Measurements from ENCODE around the gene DDX23.

DNA sequence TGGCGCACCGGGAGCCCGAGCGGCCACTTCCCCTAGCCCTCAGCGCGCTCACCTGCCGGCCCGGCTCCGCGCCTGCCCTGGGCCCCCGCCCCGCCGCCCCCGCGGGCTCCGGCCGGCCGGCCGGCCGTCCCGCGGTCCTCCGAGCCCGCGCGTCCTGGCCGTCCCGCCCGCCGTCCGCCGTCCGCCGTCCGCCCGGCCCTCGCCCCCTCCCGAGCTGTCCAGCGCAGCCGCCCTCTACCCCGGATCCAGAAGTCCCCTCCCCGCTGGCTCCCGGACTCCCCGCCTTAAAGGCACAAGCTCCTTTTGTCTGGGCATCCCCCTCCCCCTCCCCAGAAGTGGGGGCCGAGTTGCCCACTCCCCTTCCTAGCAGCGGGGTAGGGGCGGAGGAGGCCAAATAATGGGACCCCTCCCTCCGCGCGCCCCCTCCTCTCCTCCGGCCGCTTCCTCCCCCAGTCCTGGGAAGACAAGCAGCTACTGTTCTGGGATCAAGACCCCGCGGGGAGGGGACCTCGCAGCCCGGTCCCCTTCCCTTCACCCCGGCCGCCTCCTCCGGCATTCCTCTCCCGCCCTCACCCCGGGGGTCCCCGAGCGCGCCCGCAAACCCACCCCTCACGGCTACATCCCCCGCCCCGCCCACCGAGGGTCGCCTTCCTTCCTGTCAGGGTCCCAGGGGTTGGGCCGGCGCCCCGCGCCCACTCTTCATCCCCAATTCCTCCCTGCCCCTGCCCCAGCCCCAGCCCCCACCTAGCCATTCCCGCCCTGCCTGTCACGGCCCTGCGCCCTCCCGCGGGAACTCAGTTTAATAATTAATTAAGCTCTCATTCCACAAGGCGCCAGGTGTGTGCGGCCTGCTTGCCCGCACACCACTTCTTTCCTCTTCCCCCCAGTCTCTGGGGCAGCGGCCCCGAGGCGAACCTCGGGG lies 62.8 kb downstream of the DDX23 start, which contains the start of gene ADCY6:
- TF ChIP-seq, protein P1, sequence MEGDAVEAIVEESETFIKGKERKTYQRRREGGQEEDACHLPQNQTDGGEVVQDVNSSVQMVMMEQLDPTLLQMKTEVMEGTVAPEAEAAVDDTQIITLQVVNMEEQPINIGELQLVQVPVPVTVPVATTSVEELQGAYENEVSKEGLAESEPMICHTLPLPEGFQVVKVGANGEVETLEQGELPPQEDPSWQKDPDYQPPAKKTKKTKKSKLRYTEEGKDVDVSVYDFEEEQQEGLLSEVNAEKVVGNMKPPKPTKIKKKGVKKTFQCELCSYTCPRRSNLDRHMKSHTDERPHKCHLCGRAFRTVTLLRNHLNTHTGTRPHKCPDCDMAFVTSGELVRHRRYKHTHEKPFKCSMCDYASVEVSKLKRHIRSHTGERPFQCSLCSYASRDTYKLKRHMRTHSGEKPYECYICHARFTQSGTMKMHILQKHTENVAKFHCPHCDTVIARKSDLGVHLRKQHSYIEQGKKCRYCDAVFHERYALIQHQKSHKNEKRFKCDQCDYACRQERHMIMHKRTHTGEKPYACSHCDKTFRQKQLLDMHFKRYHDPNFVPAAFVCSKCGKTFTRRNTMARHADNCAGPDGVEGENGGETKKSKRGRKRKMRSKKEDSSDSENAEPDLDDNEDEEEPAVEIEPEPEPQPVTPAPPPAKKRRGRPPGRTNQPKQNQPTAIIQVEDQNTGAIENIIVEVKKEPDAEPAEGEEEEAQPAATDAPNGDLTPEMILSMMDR (IDR thresholded peaks at IDR 0.05), result no peak
- no peak for TF ChIP-seq EP300 (IDR thresholded peaks at IDR 0.05)
